ENCODE measurements around the gene PIP4P1.

DNA sequence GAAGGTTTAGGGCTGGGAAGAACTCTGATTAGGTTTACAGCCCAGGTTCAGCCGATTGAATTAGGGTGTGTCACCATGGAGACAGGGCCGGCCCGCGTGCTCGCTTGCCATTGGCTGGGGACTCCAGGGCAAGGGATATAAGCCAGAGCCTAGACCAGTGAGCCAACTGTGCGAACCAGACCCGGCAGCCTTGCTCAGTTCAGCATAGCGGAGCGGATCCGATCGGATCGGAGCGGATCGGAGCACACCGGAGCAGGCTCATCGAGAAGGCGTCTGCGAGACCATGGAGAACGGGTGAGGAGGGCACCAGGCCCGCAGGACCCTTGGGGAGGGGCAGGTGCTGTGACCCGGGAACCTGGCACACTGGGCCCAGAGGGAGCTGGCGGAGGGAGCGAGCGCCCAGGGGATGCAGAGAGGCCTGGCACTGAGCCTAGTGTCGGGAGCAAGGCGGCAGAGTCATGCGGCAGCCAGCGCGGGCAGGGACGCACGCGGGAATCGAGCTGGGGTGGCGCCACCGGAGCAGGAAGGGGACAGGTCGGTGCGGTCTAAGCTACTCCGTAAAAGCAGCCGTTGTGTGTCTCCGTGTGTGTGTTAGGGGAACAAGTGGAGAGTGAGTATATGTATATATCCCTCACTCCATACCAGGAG, 8.1 kb upstream of the PIP4P1 start, which contains the start of gene PNP:
- TF ChIP-seq, protein P1, sequence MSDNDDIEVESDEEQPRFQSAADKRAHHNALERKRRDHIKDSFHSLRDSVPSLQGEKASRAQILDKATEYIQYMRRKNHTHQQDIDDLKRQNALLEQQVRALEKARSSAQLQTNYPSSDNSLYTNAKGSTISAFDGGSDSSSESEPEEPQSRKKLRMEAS (IDR thresholded peaks at IDR 0.05; ENCODE audit: low read depth, low read length), result no peak
- TF ChIP-seq POLR2AphosphoS5 (IDR thresholded peaks at IDR 0.05; ENCODE audit: low read length), result peak; percentile 99
- TF ChIP-seq, protein P2, sequence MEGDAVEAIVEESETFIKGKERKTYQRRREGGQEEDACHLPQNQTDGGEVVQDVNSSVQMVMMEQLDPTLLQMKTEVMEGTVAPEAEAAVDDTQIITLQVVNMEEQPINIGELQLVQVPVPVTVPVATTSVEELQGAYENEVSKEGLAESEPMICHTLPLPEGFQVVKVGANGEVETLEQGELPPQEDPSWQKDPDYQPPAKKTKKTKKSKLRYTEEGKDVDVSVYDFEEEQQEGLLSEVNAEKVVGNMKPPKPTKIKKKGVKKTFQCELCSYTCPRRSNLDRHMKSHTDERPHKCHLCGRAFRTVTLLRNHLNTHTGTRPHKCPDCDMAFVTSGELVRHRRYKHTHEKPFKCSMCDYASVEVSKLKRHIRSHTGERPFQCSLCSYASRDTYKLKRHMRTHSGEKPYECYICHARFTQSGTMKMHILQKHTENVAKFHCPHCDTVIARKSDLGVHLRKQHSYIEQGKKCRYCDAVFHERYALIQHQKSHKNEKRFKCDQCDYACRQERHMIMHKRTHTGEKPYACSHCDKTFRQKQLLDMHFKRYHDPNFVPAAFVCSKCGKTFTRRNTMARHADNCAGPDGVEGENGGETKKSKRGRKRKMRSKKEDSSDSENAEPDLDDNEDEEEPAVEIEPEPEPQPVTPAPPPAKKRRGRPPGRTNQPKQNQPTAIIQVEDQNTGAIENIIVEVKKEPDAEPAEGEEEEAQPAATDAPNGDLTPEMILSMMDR (IDR thresholded peaks at IDR 0.05 in 2 of 3, conservative IDR thresholded peaks at IDR 0.05 in 1 of 3; ENCODE audit: control insufficient read depth in 2 of 3, extremely low read depth in 1 of 3, insufficient read depth in 1 of 3, low read depth in 3 of 3, low read length in 3 of 3), result 0 out of 6 replicates have a peak, but pooled peaks of 1 of the 3 experiments have one; percentile 7
- TF ChIP-seq CHD2 (IDR thresholded peaks at IDR 0.05; ENCODE audit: borderline replicate concordance, low read depth, low read length), result no peak
